Activated naive CD8-positive, alpha-beta T cell (primary cell): ENCODE data around the gene CCDC9B.

ENCODE experiments used
- H3K27ac Mint-ChIP-seq: one replicate; pipeline ENCODE4 v1.8.0; 2021; ENCODE audit warnings: mixed read lengths
- H3K27me3 Mint-ChIP-seq: one replicate; pipeline ENCODE4 v1.8.0; 2021; ENCODE audit warnings: mixed read lengths
- H3K36me3 Mint-ChIP-seq: one replicate; pipeline ENCODE4 v1.8.0; 2021; ENCODE audit warnings: mixed read lengths
- H3K4me1 Mint-ChIP-seq: one replicate; pipeline ENCODE4 v1.8.0; 2021; ENCODE audit warnings: low read depth, mixed read lengths
- H3K4me3 Mint-ChIP-seq: one replicate; pipeline ENCODE4 v1.8.0; 2021; ENCODE audit warnings: mild to moderate bottlenecking, mixed read lengths
- H3K9me3 Mint-ChIP-seq: one replicate; pipeline ENCODE4 v1.8.0; 2021; ENCODE audit warnings: low read depth, mixed read lengths

Gene CCDC9B

DNA sequence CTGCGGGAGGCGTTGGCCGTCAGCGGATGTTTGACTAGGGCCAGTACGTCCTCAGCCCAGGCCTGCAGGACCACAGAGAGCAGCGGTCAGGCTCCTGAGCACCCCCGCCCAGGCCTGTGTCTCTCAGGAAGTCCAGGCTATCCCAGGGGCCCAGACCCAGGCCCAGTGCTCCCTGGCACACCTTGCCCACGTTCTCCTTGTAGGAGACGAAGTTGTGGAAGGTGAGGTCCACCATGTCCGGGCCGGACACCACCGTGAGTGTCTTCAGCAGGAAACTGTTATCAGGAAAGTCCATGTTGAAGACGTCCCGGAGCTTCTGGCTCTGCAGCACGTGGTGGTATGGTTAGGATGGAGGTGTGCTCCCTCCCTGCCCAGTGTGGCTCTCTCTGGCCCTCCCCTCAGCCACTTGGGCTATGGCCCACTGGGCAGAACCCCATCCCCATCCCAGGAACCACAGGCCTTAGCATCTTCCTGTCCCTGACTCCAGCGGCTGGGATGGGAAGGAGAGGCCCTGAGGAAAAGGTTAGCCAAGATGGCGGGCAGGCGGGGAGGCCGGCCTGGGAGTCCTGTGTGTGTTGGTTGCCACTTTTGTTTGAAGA lies 38.4 kb downstream of the CCDC9B start:
- peaks cover 25% of the 10 kb centered on the region for H3K4me1 Mint-ChIP-seq
- H3K36me3 Mint-ChIP-seq: peaks cover 16% of the 10 kb centered on the region
- no peaks in the 10 kb centered on the region for H3K27me3 Mint-ChIP-seq
- no peak overlapping the region for H3K4me3 Mint-ChIP-seq
- H3K9me3 Mint-ChIP-seq: no peaks in the 10 kb centered on the region
- H3K27ac Mint-ChIP-seq: no peak overlapping the region

DNA sequence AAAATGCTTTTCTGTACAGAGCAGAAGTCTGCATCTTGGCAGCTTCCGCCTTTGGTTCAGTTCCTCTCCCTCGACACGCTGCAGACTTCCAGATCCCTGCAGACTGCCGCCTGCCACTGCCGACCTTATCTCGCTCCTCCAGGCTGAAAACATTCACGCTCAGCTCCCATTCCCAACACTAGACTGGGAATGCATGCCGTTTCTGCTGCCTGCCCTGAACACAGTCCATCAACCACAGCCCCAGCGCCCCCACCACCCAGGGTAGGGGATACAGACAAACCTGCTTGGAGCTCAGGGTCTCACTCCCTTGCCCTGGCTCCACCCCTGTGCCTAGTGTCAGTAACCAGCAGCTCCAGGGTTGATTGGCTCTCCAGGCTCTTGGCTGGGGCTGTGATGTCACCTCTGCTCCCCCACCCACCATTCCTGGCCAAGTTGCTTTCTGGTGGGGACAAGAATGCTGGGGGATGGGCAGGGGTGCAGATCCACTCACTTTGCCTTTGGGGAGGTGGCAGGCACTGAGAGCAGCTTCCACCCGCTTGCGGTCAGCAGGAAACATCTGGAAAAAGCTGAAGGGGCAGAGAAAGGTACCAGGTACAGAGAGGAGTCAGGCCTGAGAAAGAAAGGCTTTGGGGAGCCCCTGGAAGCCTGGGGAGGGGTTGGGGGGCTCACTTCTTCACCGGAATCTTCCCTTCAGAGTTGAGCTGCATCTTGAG lies 39.1 kb downstream of the CCDC9B start:
- no peak overlapping the region for H3K4me3 Mint-ChIP-seq
- no peaks in the 10 kb centered on the region for H3K27me3 Mint-ChIP-seq
- no peak overlapping the region for H3K27ac Mint-ChIP-seq
- peaks cover 16% of the 10 kb centered on the region for H3K36me3 Mint-ChIP-seq
- peaks cover 22% of the 10 kb centered on the region for H3K4me1 Mint-ChIP-seq
- H3K9me3 Mint-ChIP-seq: no peaks in the 10 kb centered on the region

- Mint-ChIP-seq H3K27me3 (no peaks in the 10 kb centered on the region), H3K9me3 (no peaks in the 10 kb centered on the region), H3K4me1 (peaks cover 16% of the 10 kb centered on the region), H3K27ac (no peak overlapping the region), H3K36me3 (peaks cover 16% of the 10 kb centered on the region), H3K4me3 (no peak overlapping the region)
Measured at GRCh38 chr15:40300771-40301170, 40.0 kb downstream of the CCDC9B start.

DNA sequence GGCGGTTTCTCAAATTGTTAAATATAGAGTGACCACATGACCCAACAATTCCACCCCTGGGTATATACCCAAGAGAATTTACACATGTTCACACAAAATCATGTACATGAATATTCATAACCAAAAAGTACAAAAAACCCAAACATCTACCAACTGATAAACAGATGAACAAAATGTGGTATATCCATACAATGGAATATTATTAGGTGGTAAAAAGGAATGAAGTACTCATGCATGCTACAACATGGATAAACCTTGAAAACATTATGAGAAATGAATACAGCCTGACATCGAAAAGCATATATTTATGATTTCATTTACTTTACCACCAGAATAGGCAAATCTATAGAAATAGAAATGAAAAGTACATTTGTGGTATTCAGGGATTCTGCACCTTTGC lies 40.4 kb downstream of the CCDC9B start:
- Mint-ChIP-seq H3K4me1 (peaks cover 15% of the 10 kb centered on the region), H3K36me3 (peaks cover 16% of the 10 kb centered on the region), H3K9me3 (no peaks in the 10 kb centered on the region), H3K4me3 (no peak overlapping the region), H3K27me3 (no peaks in the 10 kb centered on the region), H3K27ac (no peak overlapping the region)

DNA sequence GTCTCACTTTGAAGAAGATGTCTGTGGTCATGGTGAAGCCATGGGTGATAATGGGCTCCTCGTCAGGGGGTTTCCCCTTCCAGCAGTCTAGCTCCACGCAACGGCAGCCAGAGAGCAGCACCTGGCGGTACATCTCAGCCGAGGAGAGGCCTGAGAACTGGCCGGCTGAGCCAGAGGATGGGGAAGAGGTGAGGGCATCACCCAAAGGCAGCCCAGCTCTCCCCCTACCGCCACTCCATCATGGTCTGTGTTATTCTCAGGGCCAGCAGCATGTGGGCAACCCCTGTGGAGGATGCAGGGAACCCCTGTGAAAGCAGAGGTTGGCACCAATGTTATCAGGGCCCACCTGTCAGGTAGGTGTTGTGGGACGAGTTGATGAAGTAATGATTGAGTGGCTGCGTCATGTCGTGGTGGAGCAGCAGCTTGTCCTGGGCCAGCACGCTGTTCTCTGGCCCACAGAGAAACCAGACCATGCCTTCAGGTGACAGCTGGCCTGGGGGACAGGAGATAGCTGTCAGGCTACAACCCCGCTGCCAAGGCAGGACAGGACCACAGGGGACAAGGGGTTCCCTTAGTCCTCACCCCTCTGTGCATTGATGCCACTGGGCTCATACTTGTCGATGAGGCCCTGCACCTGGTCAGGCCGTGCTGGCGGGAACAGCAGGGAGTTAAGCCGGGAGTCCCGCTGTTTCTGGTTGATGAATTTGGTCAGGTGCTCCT lies 42.4 kb downstream of the CCDC9B start:
- H3K36me3 Mint-ChIP-seq: peaks cover 16% of the 10 kb centered on the region
- no peak overlapping the region for H3K4me3 Mint-ChIP-seq
- peaks cover 2% of the 10 kb centered on the region for H3K4me1 Mint-ChIP-seq
- H3K27me3 Mint-ChIP-seq: no peaks in the 10 kb centered on the region
- H3K27ac Mint-ChIP-seq: no peak overlapping the region
- H3K9me3 Mint-ChIP-seq: no peaks in the 10 kb centered on the region

DNA sequence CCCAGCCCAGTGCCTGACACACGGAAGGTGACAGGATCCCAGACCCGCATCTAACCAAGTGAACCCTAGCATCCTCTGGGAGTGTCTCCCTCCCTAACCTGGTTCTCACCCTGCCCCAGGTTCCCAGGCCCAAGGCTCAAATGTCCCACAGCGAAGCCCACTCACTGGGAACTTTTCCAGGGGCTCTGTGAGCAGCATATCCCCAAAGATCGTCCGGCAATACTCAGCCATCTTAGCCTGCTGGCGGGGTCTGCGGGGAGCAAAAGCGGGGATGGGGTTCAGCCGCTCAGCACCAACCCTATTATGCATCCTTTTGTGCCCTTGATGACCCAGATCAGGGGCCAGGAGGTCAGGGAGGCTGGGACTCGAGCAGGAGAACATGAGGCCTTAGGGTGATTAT lies 43.4 kb downstream of the CCDC9B start:
- H3K9me3 Mint-ChIP-seq: no peaks in the 10 kb centered on the region
- no peak overlapping the region for H3K4me3 Mint-ChIP-seq
- no peak overlapping the region for H3K27ac Mint-ChIP-seq
- peaks cover 2% of the 10 kb centered on the region for H3K4me1 Mint-ChIP-seq
- H3K27me3 Mint-ChIP-seq: no peaks in the 10 kb centered on the region
- peaks cover 16% of the 10 kb centered on the region for H3K36me3 Mint-ChIP-seq

DNA sequence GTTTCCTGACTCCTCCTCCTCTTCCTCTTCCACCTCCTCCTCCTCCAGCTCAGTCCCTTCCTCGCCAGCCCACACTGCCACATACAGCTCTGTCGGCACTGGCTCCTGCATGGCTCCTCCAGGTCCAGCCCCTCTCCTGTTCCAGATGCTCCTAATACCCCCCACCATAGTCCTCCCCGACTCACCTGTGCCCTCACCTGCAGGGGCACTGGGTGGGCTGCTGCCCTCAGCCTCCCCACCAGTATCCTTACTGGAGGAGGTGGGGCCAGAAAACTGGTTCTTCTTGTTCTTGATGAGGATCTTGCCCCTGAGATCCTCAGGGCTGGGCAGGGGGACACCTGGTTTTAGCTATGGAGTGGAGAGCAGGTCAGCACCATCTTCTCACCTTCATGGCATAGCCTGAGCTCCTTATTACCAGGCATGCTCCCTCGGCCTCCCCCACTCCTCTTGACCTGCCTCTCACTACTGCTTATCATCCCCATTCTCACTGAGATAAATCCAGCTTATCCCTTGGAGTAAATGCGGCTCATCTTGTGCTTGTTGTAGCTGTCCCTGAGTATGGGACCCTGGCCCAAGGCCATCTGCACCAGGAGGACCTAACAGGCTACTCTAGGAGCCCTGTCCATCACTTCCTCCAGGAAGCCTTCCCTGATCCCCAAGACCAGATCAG lies 44.0 kb downstream of the CCDC9B start:
- Mint-ChIP-seq H3K4me1 (peaks cover 2% of the 10 kb centered on the region), H3K36me3 (peaks cover 16% of the 10 kb centered on the region), H3K27ac (no peak overlapping the region), H3K27me3 (no peaks in the 10 kb centered on the region), H3K9me3 (no peaks in the 10 kb centered on the region), H3K4me3 (no peak overlapping the region)

- Mint-ChIP-seq H3K9me3 (no peaks in the 10 kb centered on the region), H3K27me3 (no peaks in the 10 kb centered on the region), H3K4me1 (peaks cover 2% of the 10 kb centered on the region), H3K36me3 (peaks cover 14% of the 10 kb centered on the region), H3K27ac (no peak overlapping the region), H3K4me3 (no peak overlapping the region)
Measured at GRCh38 chr15:40295877-40296560, 44.7 kb downstream of the CCDC9B start.

GRCh38 chr15:40295297-40295696 lies 45.4 kb downstream of the CCDC9B start:
- no peak overlapping the region for H3K4me3 Mint-ChIP-seq
- H3K27me3 Mint-ChIP-seq: no peaks in the 10 kb centered on the region
- peaks cover 9% of the 10 kb centered on the region for H3K36me3 Mint-ChIP-seq
- no peaks in the 10 kb centered on the region for H3K9me3 Mint-ChIP-seq
- no peaks in the 10 kb centered on the region for H3K4me1 Mint-ChIP-seq
- no peak overlapping the region for H3K27ac Mint-ChIP-seq

- Mint-ChIP-seq H3K27ac (no peak overlapping the region), H3K4me3 (no peak overlapping the region), H3K4me1 (no peaks in the 10 kb centered on the region), H3K9me3 (no peaks in the 10 kb centered on the region), H3K36me3 (peaks cover 2% of the 10 kb centered on the region), H3K27me3 (no peaks in the 10 kb centered on the region)
Measured at GRCh38 chr15:40293905-40294895, 46.5 kb downstream of the CCDC9B start.

GRCh38 chr15:40293006-40293405 lies 47.7 kb downstream of the CCDC9B start:
- H3K27me3 Mint-ChIP-seq: no peaks in the 10 kb centered on the region
- H3K27ac Mint-ChIP-seq: no peak overlapping the region
- no peaks in the 10 kb centered on the region for H3K4me1 Mint-ChIP-seq
- no peak overlapping the region for H3K4me3 Mint-ChIP-seq
- H3K9me3 Mint-ChIP-seq: no peaks in the 10 kb centered on the region
- peaks cover 2% of the 10 kb centered on the region for H3K36me3 Mint-ChIP-seq

DNA sequence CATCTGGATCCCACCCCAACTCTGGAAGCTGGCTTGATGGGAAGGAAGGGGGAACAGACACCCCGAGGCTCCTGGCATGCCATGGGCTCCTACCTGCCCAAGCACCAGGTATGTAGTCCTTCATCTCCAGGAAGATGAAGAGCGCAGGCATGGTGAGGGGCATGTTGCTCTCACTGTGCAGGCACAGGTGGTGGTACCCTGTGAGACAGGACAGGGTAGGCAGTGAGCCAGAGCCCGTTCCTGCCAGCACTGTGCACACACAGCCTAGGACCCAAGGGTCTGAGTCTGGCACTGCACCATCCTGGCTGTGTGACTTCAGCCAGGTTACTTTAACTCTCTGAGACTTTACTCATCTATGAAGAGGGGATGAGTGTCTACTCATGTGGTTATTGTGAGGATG lies 48.5 kb downstream of the CCDC9B start:
- H3K27ac Mint-ChIP-seq: no peak overlapping the region
- no peak overlapping the region for H3K4me3 Mint-ChIP-seq
- H3K36me3 Mint-ChIP-seq: peaks cover 2% of the 10 kb centered on the region
- H3K4me1 Mint-ChIP-seq: no peaks in the 10 kb centered on the region
- no peaks in the 10 kb centered on the region for H3K27me3 Mint-ChIP-seq
- no peaks in the 10 kb centered on the region for H3K9me3 Mint-ChIP-seq

GRCh38 chr15:40290918-40291574 lies 49.7 kb downstream of the CCDC9B start:
- Mint-ChIP-seq H3K36me3 (peaks cover 2% of the 10 kb centered on the region), H3K27ac (no peak overlapping the region), H3K4me1 (no peaks in the 10 kb centered on the region), H3K4me3 (no peak overlapping the region), H3K27me3 (no peaks in the 10 kb centered on the region), H3K9me3 (no peaks in the 10 kb centered on the region)
